K562 (cell line): ENCODE data around the gene RNF112. TPM values are rescaled to one million over a fixed set of nuclear protein-coding genes. Genes with fewer than 3 reads are reported as not detected.
A peak's percentile ranks its signal among the peaks of the same experiment; 100 is the strongest.

ENCODE experiments used
- CAMTA2 ChIP-seq: fragments of 250-450 bp; sonication (Bioruptor Pico); conservative IDR thresholded peaks from 2 replicates; pipeline ENCODE4 v1.5.1; 2022
- FOXA3 ChIP-seq, 2 experiments: fragments of 450-650 bp in 1 of 2; sonication (generic) in 1 of 2; formaldehyde crosslinking; IDR thresholded peaks in 1 of 2; conservative IDR thresholded peaks in 1 of 2; 2 replicates each; pipeline versions ENCODE4 v1.4.0 to v1.8.0; 2020 to 2022; ENCODE audit warnings: mild to moderate bottlenecking in 2 of 2, missing genetic modification reagents in 1 of 2
- FOXO4 ChIP-seq: fragments of 450-650 bp; formaldehyde crosslinking; IDR thresholded peaks from 2 replicates; pipeline ENCODE4 v1.4.0; 2020; ENCODE audit warnings: mild to moderate bottlenecking, moderate library complexity
- HNRNPK ChIP-seq: fragments of 200-400 bp; formaldehyde crosslinking; IDR thresholded peaks from one replicate; pipeline ENCODE4 v1.6.1; 2018; ENCODE audit warnings: mild to moderate bottlenecking, low read depth, low read length; ENCODE audit not compliant: poor library complexity, severe bottlenecking
- JUNB ChIP-seq: fragments of 450-650 bp; formaldehyde crosslinking; conservative IDR thresholded peaks from 2 replicates; pipeline ENCODE4 v1.4.0; 2020; ENCODE audit warnings: mild to moderate bottlenecking
- POLR2A ChIP-seq: fragments of 450-650 bp; conservative IDR thresholded peaks from 2 replicates; pipeline ENCODE4 v1.6.1; 2016
- PTTG1 ChIP-seq: fragments of 450-650 bp; IDR thresholded peaks from 2 replicates; pipeline ENCODE4 v1.6.1; 2016; ENCODE audit warnings: low read depth, mild to moderate bottlenecking, missing genetic modification characterization, missing compliant biosample characterization
- SMARCE1 ChIP-seq: fragments of 450-650 bp; IDR thresholded peaks from 2 replicates; pipeline ENCODE4 v1.7.1; 2016; ENCODE audit warnings: mild to moderate bottlenecking
- ZC3H11A ChIP-seq: IDR thresholded peaks from 2 replicates; pipeline ENCODE4 v1.6.1; 2012; ENCODE audit warnings: low read depth, low read length, improper control_type of control experiment
- ZHX1 ChIP-seq: fragments of 150-350 bp; conservative IDR thresholded peaks from 2 replicates; pipeline ENCODE4 v1.6.1; 2014; ENCODE audit warnings: low read length
- ZNF347 ChIP-seq: fragments of 450-650 bp; formaldehyde crosslinking; IDR thresholded peaks from 2 replicates; pipeline ENCODE4 v1.4.0; 2020; ENCODE audit warnings: low read depth, mild to moderate bottlenecking, moderate library complexity
- ZNF57 ChIP-seq: fragments of 450-650 bp; formaldehyde crosslinking; IDR thresholded peaks from 2 replicates; pipeline ENCODE4 v1.4.0; 2020; ENCODE audit warnings: mild to moderate bottlenecking, moderate library complexity
- ZNF75A ChIP-seq: fragments of 450-650 bp; formaldehyde crosslinking; IDR thresholded peaks from 2 replicates; pipeline ENCODE4 v1.4.0; 2020; ENCODE audit warnings: mild to moderate bottlenecking
- ZNF76 ChIP-seq: fragments of 250-450 bp; sonication (Bioruptor Pico); IDR thresholded peaks from 2 replicates; pipeline ENCODE4 v1.4.0; 2020; ENCODE audit warnings: mild to moderate bottlenecking, moderate library complexity, borderline replicate concordance
- polyA plus RNA-seq, 8 experiments: library from polyadenylated mRNA; depleted of rRNA in 4 of 8; stranded (reverse) in 5 of 8; unstranded in 3 of 8; fragments of >200 nt; fragmentation: Nextera tagmentation in 2 of 8; fragmentation: Illumina TruSeq in 1 of 8; extraction: Ambion mirVana in 2 of 8; extraction: Trizol in 1 of 8; gene quantifications; 2 replicates each; pipeline versions ENCODE4 v1.2.1 to v1.2.3, GENCODE V29; 2011 to 2014; ENCODE audit warnings: inconsistent platforms in 1 of 8, missing spikeins in 1 of 8
- total RNA-seq, 7 experiments: library from RNA; depleted of rRNA in 6 of 7; stranded (reverse); fragments of >200 nt in 6 of 7; fragmentation: Illumina TruSeq in 2 of 7; extraction: Trizol in 2 of 7; gene quantifications; 2 replicates each; pipeline versions ENCODE4 v1.2.1 to v1.2.3, GENCODE V29; 2011 to 2021; ENCODE audit warnings: low replicate concordance in 1 of 7
- TF ChIP-seq, protein P1 (sequence below): sonication (generic); formaldehyde crosslinking; IDR thresholded peaks from 2 replicates; pipeline ENCODE4 v1.8.0; 2022; ENCODE audit warnings: missing genetic modification reagents, mild to moderate bottlenecking, moderate library complexity, borderline replicate concordance
- TF ChIP-seq, protein P2 (sequence below): sonication (generic); formaldehyde crosslinking; IDR thresholded peaks from 2 replicates; pipeline ENCODE4 v1.8.0; 2022; ENCODE audit warnings: mild to moderate bottlenecking, missing genetic modification reagents

RNF112 gene
- total and polyA plus RNA-seq, 9 of the 15 experiments (the other 6 are each of a cell fraction or from before 2014, with no cell fraction given) = 0.05 TPM; not detected in 8

GRCh38 chr17:19362277-19363113 lies 48.5 kb upstream of the RNF112 start, which contains the start of gene B9D1 (continued):
- TF ChIP-seq ZNF76 (CRISPR knock-in tag) (no peak), HNRNPK (no peak), FOXO4 (CRISPR knock-in tag) (no peak), FOXA3 (CRISPR knock-in tag; conservative IDR thresholded peaks at IDR 0.05 in 1 of 2, IDR thresholded peaks at IDR 0.05 in 1 of 2) (no peak), JUNB (CRISPR knock-in tag) (no peak), ZHX1 (no peak), ZC3H11A (no peak), POLR2A (peak; percentile 56; the same call in 1 of the 2 replicates), ZNF347 (no peak), SMARCE1 (no peak), PTTG1 (no peak), CAMTA2 (CRISPR knock-in tag) (no peak), ZNF75A (no peak), ZNF57 (CRISPR knock-in tag) (no peak)
- TF ChIP-seq, protein P1, sequence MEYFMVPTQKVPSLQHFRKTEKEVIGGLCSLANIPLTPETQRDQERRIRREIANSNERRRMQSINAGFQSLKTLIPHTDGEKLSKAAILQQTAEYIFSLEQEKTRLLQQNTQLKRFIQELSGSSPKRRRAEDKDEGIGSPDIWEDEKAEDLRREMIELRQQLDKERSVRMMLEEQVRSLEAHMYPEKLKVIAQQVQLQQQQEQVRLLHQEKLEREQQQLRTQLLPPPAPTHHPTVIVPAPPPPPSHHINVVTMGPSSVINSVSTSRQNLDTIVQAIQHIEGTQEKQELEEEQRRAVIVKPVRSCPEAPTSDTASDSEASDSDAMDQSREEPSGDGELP = peak; percentile 96
- TF ChIP-seq, protein P2, sequence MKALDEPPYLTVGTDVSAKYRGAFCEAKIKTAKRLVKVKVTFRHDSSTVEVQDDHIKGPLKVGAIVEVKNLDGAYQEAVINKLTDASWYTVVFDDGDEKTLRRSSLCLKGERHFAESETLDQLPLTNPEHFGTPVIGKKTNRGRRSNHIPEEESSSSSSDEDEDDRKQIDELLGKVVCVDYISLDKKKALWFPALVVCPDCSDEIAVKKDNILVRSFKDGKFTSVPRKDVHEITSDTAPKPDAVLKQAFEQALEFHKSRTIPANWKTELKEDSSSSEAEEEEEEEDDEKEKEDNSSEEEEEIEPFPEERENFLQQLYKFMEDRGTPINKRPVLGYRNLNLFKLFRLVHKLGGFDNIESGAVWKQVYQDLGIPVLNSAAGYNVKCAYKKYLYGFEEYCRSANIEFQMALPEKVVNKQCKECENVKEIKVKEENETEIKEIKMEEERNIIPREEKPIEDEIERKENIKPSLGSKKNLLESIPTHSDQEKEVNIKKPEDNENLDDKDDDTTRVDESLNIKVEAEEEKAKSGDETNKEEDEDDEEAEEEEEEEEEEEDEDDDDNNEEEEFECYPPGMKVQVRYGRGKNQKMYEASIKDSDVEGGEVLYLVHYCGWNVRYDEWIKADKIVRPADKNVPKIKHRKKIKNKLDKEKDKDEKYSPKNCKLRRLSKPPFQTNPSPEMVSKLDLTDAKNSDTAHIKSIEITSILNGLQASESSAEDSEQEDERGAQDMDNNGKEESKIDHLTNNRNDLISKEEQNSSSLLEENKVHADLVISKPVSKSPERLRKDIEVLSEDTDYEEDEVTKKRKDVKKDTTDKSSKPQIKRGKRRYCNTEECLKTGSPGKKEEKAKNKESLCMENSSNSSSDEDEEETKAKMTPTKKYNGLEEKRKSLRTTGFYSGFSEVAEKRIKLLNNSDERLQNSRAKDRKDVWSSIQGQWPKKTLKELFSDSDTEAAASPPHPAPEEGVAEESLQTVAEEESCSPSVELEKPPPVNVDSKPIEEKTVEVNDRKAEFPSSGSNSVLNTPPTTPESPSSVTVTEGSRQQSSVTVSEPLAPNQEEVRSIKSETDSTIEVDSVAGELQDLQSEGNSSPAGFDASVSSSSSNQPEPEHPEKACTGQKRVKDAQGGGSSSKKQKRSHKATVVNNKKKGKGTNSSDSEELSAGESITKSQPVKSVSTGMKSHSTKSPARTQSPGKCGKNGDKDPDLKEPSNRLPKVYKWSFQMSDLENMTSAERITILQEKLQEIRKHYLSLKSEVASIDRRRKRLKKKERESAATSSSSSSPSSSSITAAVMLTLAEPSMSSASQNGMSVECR (CRISPR knock-in tag) = peak; percentile 71
